Uterus (tissue), 2 donors: Measurements from ENCODE around the gene ARHGAP42.

Source experiments
- POLR2A ChIP-seq, 2 donors: fragments of 450-650 bp; IDR thresholded peaks; one replicate each; pipeline ENCODE4 v1.6.1; 2016; ENCODE audit warnings: antibody characterized with exemption in 2 of 2, mild to moderate bottlenecking in 1 of 2, moderate library complexity in 1 of 2
- TF ChIP-seq, protein P1 (sequence below), 4 experiments: fragments of 200-600 bp in 2 of 4; fragments of 450-650 bp in 2 of 4; sonication (generic) in 2 of 4; IDR thresholded peaks; one replicate each; pipeline ENCODE4 v1.5.1; 2016 to 2019; ENCODE audit warnings: antibody characterized with exemption in 4 of 4, mild to moderate bottlenecking in 2 of 4, moderate library complexity in 1 of 4

DNA sequence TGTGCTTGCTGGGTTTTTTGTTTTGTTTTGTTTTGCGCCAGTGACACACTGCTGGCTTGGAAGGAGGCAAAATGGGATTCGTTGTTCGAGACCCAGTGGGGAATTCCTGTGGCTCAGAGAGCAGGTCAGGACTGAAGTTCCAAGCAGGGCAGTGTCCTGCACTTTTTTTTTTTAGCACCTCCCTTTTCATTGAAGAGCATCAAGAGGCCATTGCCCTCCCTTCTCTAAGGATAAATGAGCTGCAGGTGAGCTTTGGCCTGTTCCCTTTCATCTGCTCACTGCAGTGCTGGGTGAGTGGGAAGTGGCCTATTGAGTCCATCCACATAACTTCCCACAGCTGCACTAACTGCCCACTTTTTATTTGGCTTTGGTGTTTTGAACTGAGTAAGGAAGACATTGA lies 87.8 kb downstream of the ARHGAP42 start:
- TF ChIP-seq POLR2A (IDR thresholded peaks at IDR 0.05), result no peak
- TF ChIP-seq, protein P1, sequence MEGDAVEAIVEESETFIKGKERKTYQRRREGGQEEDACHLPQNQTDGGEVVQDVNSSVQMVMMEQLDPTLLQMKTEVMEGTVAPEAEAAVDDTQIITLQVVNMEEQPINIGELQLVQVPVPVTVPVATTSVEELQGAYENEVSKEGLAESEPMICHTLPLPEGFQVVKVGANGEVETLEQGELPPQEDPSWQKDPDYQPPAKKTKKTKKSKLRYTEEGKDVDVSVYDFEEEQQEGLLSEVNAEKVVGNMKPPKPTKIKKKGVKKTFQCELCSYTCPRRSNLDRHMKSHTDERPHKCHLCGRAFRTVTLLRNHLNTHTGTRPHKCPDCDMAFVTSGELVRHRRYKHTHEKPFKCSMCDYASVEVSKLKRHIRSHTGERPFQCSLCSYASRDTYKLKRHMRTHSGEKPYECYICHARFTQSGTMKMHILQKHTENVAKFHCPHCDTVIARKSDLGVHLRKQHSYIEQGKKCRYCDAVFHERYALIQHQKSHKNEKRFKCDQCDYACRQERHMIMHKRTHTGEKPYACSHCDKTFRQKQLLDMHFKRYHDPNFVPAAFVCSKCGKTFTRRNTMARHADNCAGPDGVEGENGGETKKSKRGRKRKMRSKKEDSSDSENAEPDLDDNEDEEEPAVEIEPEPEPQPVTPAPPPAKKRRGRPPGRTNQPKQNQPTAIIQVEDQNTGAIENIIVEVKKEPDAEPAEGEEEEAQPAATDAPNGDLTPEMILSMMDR (IDR thresholded peaks at IDR 0.05), result no peak
